ENCODE results near the gene FAM117A.
"Not testable (repeated sequence)": the region's sequence is repeated elsewhere in the genome, so short reads cannot be mapped to it uniquely, and the experiment has no call there.

The FAM117A gene

GRCh38 chr17:49762151-49762941 is 1.6 kb downstream of the FAM117A start:
- no peak for DNase-seq

- DNase-seq, result no peak
These were observed 2.9 kb downstream of the FAM117A start for GRCh38 chr17:49760932-49761558.

- no peak for DNase-seq
These were observed 3.6 kb downstream of the FAM117A start for GRCh38 chr17:49760296-49760695.

GRCh38 chr17:49759203-49759602 is 4.7 kb downstream of the FAM117A start:
- DNase-seq, result no peak

- not testable (repeated sequence) for DNase-seq
These were observed 5.4 kb downstream of the FAM117A start for GRCh38 chr17:49758464-49759010.

- DNase-seq, result no peak
These were observed 6.7 kb downstream of the FAM117A start for GRCh38 chr17:49757151-49757777.

GRCh38 chr17:49756323-49757150 is 7.4 kb downstream of the FAM117A start:
- DNase-seq, result no peak

GRCh38 chr17:49755663-49756283 is 8.2 kb downstream of the FAM117A start:
- no peak for DNase-seq

- DNase-seq, result no peak
These were observed 10.0 kb downstream of the FAM117A start for GRCh38 chr17:49753959-49754391.

- no peak for DNase-seq
These were observed 11.4 kb downstream of the FAM117A start for GRCh38 chr17:49752508-49752907.

GRCh38 chr17:49749730-49750129 is 14.2 kb downstream of the FAM117A start:
- DNase-seq, result no peak

GRCh38 chr17:49748791-49749190 is 15.1 kb downstream of the FAM117A start:
- DNase-seq, result peak; percentile 55

- peak; percentile 23 for DNase-seq
These were observed 15.7 kb downstream of the FAM117A start for GRCh38 chr17:49748223-49748622.

- DNase-seq, result no peak
These were observed 16.3 kb downstream of the FAM117A start for GRCh38 chr17:49747632-49748031.

- no peak for DNase-seq
These were observed 17.0 kb downstream of the FAM117A start for GRCh38 chr17:49746791-49747490.

- no peak for DNase-seq
These were observed 18.5 kb downstream of the FAM117A start for GRCh38 chr17:49745175-49746139.

GRCh38 chr17:49742166-49742638 is 21.7 kb downstream of the FAM117A start:
- DNase-seq, result no peak

- DNase-seq, result no peak
These were observed 22.2 kb downstream of the FAM117A start for GRCh38 chr17:49741692-49742076.

- no peak for DNase-seq
These were observed 22.8 kb downstream of the FAM117A start for GRCh38 chr17:49741009-49741691.

Measured in activated CD4-positive, alpha-beta T cell treated with anti-CD3 and anti-CD28 coated beads, Interleukin-2, amount 50 U/mL, for 1 hour (primary cell).